BE2C (cell line): ENCODE measurements around the gene PLCB4.

Experiments
- DNase-seq: peaks from one replicate; pipeline ENCODE4 v3.0.0-alpha.2; 2020
- H3K27me3 ChIP-seq: fragments of 250-450 bp; sonication (Bioruptor Pico); 2 replicates; pipeline ENCODE4 v1.5.1; 2020; ENCODE audit warnings: mild to moderate bottlenecking
- H3K36me3 ChIP-seq: fragments of 250-450 bp; sonication (Bioruptor Pico); 2 replicates; pipeline ENCODE4 v1.5.1; 2020; ENCODE audit warnings: mild to moderate bottlenecking
- H3K4me1 ChIP-seq: fragments of 250-450 bp; sonication (Bioruptor Pico); 2 replicates; pipeline ENCODE4 v1.5.1; 2020
- H3K4me3 ChIP-seq: 2 replicates; pipeline ENCODE4 v1.5.1; 2011; ENCODE audit warnings: low read depth, low read length
- H3K9me3 ChIP-seq: fragments of 250-450 bp; sonication (Bioruptor Pico); 2 replicates; pipeline ENCODE4 v1.5.1; 2020
- CTCF ChIP-seq: IDR thresholded peaks from 2 replicates; pipeline ENCODE4 v1.5.1; 2012; ENCODE audit warnings: mild to moderate bottlenecking, low read depth, low read length

The PLCB4 gene

GRCh38 chr20:9163995-9164394 lies 95.1 kb downstream of the PLCB4 start:
- H3K27me3 ChIP-seq: no peaks in the 10 kb centered on the region
- TF ChIP-seq CTCF: no peak
- H3K4me3 ChIP-seq: no peak overlapping the region
- peaks cover 52% of the 10 kb centered on the region for H3K4me1 ChIP-seq
- no peak for DNase-seq
- no peaks in the 10 kb centered on the region for H3K9me3 ChIP-seq
- H3K36me3 ChIP-seq: no peaks in the 10 kb centered on the region

- no peak for DNase-seq
- no peaks in the 10 kb centered on the region for H3K36me3 ChIP-seq
- no peak overlapping the region for H3K4me3 ChIP-seq
- H3K27me3 ChIP-seq: no peaks in the 10 kb centered on the region
- H3K9me3 ChIP-seq: no peaks in the 10 kb centered on the region
- no peak for TF ChIP-seq CTCF
- peaks cover 44% of the 10 kb centered on the region for H3K4me1 ChIP-seq
Measured at GRCh38 chr20:9165261-9165660, 96.4 kb downstream of the PLCB4 start.

GRCh38 chr20:9166153-9166780 lies 97.4 kb downstream of the PLCB4 start:
- DNase-seq: no peak
- Histone ChIP-seq H3K9me3 (no peaks in the 10 kb centered on the region), H3K36me3 (no peaks in the 10 kb centered on the region), H3K4me1 (peaks cover 49% of the 10 kb centered on the region), H3K4me3 (peak overlapping the region; percentile 9; the same call in 1 of the 2 replicates), H3K27me3 (no peaks in the 10 kb centered on the region)
- no peak for TF ChIP-seq CTCF

- Histone ChIP-seq H3K4me1 (peaks cover 48% of the 10 kb centered on the region), H3K9me3 (no peaks in the 10 kb centered on the region), H3K36me3 (no peaks in the 10 kb centered on the region), H3K27me3 (no peaks in the 10 kb centered on the region), H3K4me3 (no peak overlapping the region)
- TF ChIP-seq CTCF: no peak
- DNase-seq: no peak
Measured at GRCh38 chr20:9169409-9169808, 100.5 kb downstream of the PLCB4 start.

- no peaks in the 10 kb centered on the region for H3K27me3 ChIP-seq
- TF ChIP-seq CTCF: peak; percentile 65
- no peaks in the 10 kb centered on the region for H3K9me3 ChIP-seq
- no peaks in the 10 kb centered on the region for H3K36me3 ChIP-seq
- DNase-seq: peak; percentile 33
- H3K4me1 ChIP-seq: peaks cover 35% of the 10 kb centered on the region
- H3K4me3 ChIP-seq: no peak overlapping the region
Measured at GRCh38 chr20:9172851-9173250, 104.0 kb downstream of the PLCB4 start.

GRCh38 chr20:9177278-9177677 lies 108.4 kb downstream of the PLCB4 start:
- no peak for DNase-seq
- H3K9me3 ChIP-seq: no peaks in the 10 kb centered on the region
- H3K4me3 ChIP-seq: no peak overlapping the region
- peaks cover 20% of the 10 kb centered on the region for H3K4me1 ChIP-seq
- H3K36me3 ChIP-seq: no peaks in the 10 kb centered on the region
- H3K27me3 ChIP-seq: no peaks in the 10 kb centered on the region
- no peak for TF ChIP-seq CTCF
